KOPT-K1 (cell line): ENCODE results near the gene XPNPEP2.

Source experiments
- H3K27ac ChIP-seq: fragments of 200-600 bp; sonication (generic); 2 replicates; pipeline ENCODE4 v1.5.1; 2016; ENCODE audit warnings: antibody characterized with exemption, mild to moderate bottlenecking, low read depth, low read length; ENCODE audit not compliant: poor library complexity, severe bottlenecking
- H3K36me3 ChIP-seq: fragments of 200-600 bp; sonication (generic); 2 replicates; pipeline ENCODE4 v1.5.1; 2017; ENCODE audit warnings: antibody characterized with exemption, mild to moderate bottlenecking, low read length, moderate library complexity; ENCODE audit not compliant: insufficient read depth
- H3K9me3 ChIP-seq: fragments of 200-600 bp; sonication (generic); 2 replicates; pipeline ENCODE4 v1.5.1; 2017; ENCODE audit warnings: antibody characterized with exemption, low read length, mild to moderate bottlenecking; ENCODE audit not compliant: insufficient read depth, poor library complexity, severe bottlenecking

The XPNPEP2 gene

GRCh38 chrX:129754056-129755024 lies 15.6 kb downstream of the XPNPEP2 start:
- Histone ChIP-seq H3K9me3 (no peaks in the 10 kb centered on the region), H3K27ac (peak overlapping the region; percentile 97), H3K36me3 (no peaks in the 10 kb centered on the region)

- Histone ChIP-seq H3K27ac (peak overlapping the region; percentile 97), H3K36me3 (0 out of 2 replicates have a peak, but pooled peaks cover 5% of the 10 kb centered on the region)
Measured at GRCh38 chrX:129755779-129756650, 17.2 kb downstream of the XPNPEP2 start.

GRCh38 chrX:129759576-129760061 lies 20.8 kb downstream of the XPNPEP2 start:
- Histone ChIP-seq H3K36me3 (peaks cover 36% of the 10 kb centered on the region), H3K9me3 (no peaks in the 10 kb centered on the region), H3K27ac (peak overlapping the region; percentile 97)

More at GRCh38 chrX:129755779-129756650, 17.2 kb downstream of the XPNPEP2 start:
- no peaks in the 10 kb centered on the region for H3K9me3 ChIP-seq

DNA sequence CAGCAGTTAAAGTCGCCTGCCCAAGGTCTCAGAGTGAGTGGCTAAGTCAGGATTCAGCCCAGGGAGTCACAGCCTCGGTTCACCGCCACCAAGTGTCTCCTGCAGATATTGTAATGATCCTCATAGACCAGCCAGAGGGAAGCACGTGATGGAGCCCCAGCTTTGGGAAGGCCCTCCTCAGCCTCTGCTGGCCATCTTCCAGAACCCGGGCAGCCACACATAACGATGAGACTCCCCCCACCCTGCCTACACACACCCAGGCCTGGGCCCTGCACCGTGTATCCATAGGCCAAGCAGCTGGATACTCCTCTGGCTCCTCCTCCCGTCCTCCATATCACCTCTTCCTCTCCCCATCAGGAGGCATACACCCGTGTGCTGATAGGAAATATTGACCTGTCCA lies 21.4 kb downstream of the XPNPEP2 start:
- peak overlapping the region; percentile 97 for H3K27ac ChIP-seq

DNA sequence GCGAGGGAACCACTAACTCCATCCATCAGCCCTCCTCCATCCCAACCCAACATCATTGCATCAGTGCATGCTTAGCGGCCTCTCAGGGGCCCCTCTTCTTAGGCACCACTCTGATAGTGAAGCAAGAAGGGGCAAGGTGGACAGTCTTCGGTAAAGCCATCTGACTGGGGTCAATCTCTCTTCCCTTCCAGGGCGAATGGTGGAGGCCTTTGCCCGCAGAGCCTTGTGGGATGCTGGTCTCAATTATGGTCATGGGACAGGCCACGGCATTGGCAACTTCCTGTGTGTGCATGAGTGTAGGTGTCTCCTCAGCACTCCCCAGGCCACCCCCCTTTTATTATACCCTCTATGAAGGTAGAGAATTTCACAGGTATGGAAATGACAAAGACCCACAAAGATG lies 22.2 kb downstream of the XPNPEP2 start:
- H3K36me3 ChIP-seq = peaks cover 36% of the 10 kb centered on the region
- H3K9me3 ChIP-seq = no peaks in the 10 kb centered on the region
- H3K27ac ChIP-seq = peak overlapping the region; percentile 97

More for the DNA sequence above, 21.4 kb downstream of the XPNPEP2 start:
- no peaks in the 10 kb centered on the region for H3K9me3 ChIP-seq
- peaks cover 36% of the 10 kb centered on the region for H3K36me3 ChIP-seq

- H3K36me3 ChIP-seq = peaks cover 36% of the 10 kb centered on the region
- H3K27ac ChIP-seq = peak overlapping the region; percentile 97
- no peaks in the 10 kb centered on the region for H3K9me3 ChIP-seq
Measured at GRCh38 chrX:129761596-129761995, 22.8 kb downstream of the XPNPEP2 start.

DNA sequence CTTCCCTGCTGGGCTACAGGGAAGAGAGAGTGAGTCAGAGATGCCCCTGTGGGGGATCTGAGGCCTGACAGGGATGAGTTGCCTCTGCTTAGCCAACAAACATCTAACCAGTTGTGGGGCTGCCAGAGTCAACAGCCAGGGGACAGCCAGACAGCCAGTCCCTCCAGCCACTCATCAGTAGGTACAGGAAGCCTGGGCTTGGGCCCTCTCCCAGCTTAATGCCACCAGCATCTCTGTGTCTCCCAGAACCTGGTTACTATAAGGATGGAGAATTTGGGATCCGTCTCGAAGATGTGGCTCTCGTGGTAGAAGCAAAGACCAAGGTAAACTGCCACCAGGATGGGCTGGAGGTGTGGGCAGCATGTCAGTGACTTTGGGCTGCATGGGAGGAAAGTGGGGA lies 23.7 kb downstream of the XPNPEP2 start:
- Histone ChIP-seq H3K27ac (peak overlapping the region; percentile 97), H3K36me3 (peaks cover 36% of the 10 kb centered on the region), H3K9me3 (no peaks in the 10 kb centered on the region)

DNA sequence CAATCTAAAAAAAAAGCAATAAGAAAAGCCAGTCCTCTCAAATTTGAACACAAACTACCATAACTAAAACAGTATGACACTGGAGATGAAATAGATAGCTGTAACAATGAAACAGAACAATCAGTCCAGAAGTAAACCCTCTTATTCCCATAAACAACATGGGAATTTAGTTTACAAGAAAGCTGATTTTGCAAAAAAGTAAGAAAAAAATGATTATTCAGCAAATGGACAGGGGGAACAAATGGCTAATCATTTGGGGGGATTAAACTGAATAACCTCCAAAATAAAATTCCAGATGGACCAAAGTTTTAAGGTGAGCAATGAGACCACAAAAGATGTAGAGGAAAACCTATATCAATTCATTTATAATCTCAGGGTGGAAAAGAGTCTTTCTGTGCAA lies 24.9 kb downstream of the XPNPEP2 start:
- peak overlapping the region; percentile 28 for H3K27ac ChIP-seq
- H3K9me3 ChIP-seq = no peaks in the 10 kb centered on the region
- H3K36me3 ChIP-seq = peaks cover 43% of the 10 kb centered on the region

DNA sequence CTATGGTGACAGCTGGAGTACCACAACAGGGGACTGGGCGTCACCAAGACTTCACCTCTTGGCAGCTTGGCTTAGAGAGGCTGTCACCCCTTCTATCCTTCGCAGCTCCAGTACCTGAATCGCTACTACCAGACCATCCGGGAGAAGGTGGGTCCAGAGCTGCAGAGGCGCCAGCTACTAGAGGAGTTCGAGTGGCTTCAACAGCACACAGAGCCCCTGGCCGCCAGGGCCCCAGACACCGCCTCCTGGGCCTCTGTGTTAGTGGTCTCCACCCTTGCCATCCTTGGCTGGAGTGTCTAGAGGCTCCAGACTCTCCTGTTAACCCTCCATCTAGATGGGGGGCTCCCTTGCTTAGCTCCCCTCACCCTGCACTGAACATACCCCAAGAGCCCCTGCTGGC lies 29.4 kb downstream of the XPNPEP2 start:
- H3K27ac ChIP-seq = peak overlapping the region; percentile 99
- no peaks in the 10 kb centered on the region for H3K9me3 ChIP-seq
- H3K36me3 ChIP-seq = peaks cover 16% of the 10 kb centered on the region

GRCh38 chrX:129768586-129769466 lies 30.0 kb downstream of the XPNPEP2 start:
- Histone ChIP-seq H3K27ac (peak overlapping the region; percentile 99), H3K9me3 (no peaks in the 10 kb centered on the region), H3K36me3 (0 out of 2 replicates have a peak, but pooled peaks cover 10% of the 10 kb centered on the region)

DNA sequence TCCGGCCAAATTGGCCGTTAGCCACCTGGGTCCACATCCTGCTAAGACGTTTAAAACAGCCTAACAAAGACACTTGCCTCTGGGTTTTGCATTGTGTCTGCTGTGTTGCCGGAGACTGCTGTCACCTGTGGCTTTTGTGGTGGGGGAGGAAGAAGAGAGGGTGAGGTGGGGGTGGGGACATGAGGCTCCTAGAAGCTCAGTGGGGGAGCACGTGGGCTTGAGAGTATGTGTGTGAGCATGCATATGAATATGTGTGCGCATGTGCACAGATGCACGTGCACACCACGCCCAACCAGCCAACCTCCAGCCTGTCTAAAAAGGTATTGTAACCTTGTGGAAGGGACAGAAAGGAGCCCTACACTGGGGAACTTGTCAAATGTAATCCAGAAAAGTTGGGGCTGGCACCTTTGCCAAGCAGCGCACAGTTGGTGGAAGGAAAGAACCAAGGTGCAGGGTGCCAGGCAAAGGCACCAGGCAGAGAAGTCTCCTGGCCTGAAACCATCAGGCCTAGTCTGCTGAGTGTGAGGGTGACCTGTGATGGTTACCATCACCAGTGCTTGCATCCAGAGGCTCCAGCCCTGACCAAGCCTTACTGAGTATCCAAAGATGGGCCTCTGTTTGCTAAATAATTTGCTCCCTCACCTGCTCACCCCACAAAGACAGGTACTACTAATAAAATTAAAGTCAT lies 30.8 kb downstream of the XPNPEP2 start:
- 0 out of 2 replicates have a peak, but pooled peaks cover 7% of the 10 kb centered on the region for H3K36me3 ChIP-seq
- H3K9me3 ChIP-seq = no peaks in the 10 kb centered on the region
- peak overlapping the region; percentile 99 for H3K27ac ChIP-seq

GRCh38 chrX:129771266-129771995 lies 32.7 kb downstream of the XPNPEP2 start:
- Histone ChIP-seq H3K36me3 (0 out of 2 replicates have a peak, but pooled peaks cover 7% of the 10 kb centered on the region), H3K27ac (peak overlapping the region; percentile 99), H3K9me3 (no peaks in the 10 kb centered on the region)

- Histone ChIP-seq H3K27ac (peak overlapping the region; percentile 99), H3K36me3 (0 out of 2 replicates have a peak, but pooled peaks cover 2% of the 10 kb centered on the region), H3K9me3 (no peaks in the 10 kb centered on the region)
Measured at GRCh38 chrX:129772796-129773431, 34.1 kb downstream of the XPNPEP2 start.
